NCI-H2196 treated with DMSO at 0.1 percent for 48 hours (cell line): ENCODE data around the gene MBNL1.
"Not testable (repeated sequence)": the region's sequence is repeated elsewhere in the genome, so short reads cannot be mapped to it uniquely, and the experiment has no call there.

Experiments used
- DNase-seq: peaks from one replicate; lab custom pipeline; 2025; ENCODE audit not compliant: unreplicated experiment; lab: John Stamatoyannopoulos, UW

Gene MBNL1

GRCh38 chr3:152396867-152397266 lies 128.1 kb downstream of the MBNL1 start:
- no peak for DNase-seq

DNA sequence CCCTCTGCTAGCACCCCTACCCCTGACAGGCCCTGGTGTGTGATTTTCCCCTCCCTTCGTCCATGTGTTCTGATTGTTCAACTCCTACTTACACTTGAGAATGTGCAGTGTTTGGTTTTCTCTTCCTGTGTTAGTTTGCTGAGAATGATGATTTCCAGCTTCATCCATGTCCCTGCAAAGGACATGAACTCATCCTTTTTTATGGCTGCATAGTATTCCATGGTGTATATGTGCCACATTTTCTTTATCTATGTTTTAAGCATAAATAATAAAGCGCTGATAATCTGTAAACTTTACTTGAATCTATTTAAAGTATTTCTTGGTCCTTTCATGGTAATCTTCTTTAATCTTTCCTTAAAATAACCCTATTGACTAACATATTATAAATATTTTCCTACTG lies 128.6 kb downstream of the MBNL1 start:
- DNase-seq, result not testable (repeated sequence)

- DNase-seq, result no peak
Observed at GRCh38 chr3:152398495-152398894, 129.8 kb downstream of the MBNL1 start.

DNA sequence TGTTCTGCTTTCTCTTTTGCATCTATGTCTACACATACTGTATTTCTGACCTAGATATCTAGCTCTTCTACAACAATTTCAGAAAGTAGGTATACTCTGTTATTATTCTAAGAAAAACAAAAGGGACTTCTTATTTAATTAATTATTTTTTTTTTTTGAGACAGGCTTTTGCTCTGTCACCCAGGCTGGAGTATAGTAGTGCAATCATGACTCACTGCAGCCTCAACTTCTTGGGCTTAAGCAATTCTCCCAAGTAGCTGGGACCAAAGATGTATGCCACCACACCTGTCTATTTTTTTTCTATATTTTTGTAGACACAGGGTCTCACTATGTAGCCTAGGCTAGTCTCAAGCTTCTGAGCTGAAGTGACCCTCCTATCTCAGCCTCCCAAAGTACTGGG lies 130.6 kb downstream of the MBNL1 start:
- no peak for DNase-seq

- DNase-seq, result no peak
Observed at GRCh38 chr3:152400887-152401286, 132.2 kb downstream of the MBNL1 start.

GRCh38 chr3:152402695-152403451 lies 134.1 kb downstream of the MBNL1 start:
- DNase-seq, result no peak

GRCh38 chr3:152403632-152404066 lies 134.9 kb downstream of the MBNL1 start:
- no peak for DNase-seq

- no peak for DNase-seq
Observed at GRCh38 chr3:152404976-152405375, 136.2 kb downstream of the MBNL1 start.

DNA sequence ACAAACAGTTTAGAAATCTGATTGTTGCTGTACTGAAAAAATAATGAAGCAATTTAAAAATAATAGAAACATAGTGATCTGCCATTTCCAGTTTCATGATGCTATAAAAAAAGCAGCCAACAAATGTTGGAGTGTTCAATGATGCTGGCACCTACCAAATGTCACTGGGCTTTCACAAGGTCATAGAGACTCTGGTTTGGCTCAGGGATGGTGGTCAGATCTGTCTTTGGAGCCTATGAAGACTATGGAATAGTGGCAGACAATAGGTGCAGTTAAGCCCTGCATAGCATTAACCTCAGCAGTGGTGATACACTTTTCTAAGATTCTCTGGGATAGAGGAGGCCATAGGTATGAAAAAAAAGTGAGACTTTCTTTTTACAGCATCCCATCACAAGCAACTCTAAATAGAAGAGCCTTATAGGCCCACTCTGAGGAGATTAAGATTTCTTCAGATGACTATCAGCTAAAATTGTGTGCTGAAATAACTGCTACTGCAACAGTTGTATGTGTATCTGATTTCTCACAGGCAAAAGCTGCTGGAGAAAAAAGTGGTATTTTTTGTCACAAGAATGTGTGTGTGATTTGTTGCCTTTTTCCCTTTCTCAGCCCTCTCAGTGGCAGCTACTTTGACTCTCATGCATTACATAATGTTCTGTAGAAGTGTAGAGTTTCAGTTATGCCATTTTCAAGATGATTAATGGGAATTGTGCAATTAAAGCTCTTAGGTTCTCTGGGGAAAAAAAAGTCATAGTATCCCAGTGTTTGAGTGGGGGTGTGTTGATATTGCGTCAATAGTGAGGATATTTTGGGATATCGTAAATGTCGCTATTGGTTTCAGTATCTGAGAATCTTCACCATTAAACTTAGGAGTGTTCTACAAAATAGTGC lies 137.4 kb downstream of the MBNL1 start:
- DNase-seq, result no peak

- no peak for DNase-seq
Observed at GRCh38 chr3:152413240-152413639, 144.5 kb downstream of the MBNL1 start.

DNA sequence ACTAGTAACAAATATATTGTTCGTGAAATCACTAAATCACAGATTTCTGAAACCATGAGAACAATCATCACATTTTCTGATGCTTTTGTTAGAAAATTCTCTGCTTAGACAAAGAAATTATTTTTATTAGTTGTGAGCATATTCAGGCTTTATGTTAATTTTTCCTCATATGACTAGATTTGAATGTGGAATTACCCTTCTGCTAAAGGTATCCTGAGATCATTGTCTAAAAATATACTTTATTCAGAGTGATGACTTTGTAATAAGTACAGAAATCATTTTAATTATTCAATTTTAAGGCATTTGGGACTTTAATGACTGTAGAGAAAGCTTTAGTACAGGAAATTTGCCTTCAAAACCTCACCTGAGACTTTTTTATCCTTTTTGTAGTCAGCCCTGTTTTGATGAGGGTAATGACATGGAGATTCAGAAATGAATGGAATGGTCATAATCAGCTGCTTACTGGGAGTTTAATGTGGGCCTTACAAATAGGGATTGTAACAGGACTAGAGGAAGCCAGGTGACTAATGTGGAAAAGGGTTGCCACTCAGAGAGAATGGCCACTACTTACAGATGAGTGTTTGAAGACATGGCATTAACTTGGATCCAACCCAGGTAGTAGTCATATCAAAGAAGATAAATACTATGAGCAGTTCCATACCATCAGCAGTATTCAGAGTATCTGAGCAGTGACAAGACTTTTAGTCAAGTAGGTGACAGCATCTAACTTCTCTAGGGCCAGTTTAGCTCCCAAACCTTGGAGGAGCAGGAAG lies 148.3 kb downstream of the MBNL1 start:
- no peak for DNase-seq

DNA sequence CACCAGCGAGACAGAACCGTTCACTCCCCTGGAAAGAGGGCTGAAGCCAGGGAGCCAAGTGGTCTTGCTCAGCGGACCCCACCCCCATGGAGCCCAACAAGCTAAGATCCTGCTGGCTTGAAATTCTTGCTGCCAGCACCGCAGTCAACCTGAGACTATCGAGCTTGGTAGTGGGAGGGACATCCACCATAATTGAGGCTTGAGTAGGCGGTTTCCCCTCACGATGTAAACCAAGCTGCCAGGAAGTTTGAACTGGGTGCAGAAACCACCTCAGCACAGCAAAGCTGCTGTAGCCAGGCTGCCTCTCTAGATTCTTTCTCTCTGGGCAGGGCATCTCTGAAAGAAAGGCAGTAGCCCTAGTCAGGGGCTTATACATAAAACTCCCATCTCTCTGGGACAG lies 151.0 kb downstream of the MBNL1 start:
- no peak for DNase-seq

DNA sequence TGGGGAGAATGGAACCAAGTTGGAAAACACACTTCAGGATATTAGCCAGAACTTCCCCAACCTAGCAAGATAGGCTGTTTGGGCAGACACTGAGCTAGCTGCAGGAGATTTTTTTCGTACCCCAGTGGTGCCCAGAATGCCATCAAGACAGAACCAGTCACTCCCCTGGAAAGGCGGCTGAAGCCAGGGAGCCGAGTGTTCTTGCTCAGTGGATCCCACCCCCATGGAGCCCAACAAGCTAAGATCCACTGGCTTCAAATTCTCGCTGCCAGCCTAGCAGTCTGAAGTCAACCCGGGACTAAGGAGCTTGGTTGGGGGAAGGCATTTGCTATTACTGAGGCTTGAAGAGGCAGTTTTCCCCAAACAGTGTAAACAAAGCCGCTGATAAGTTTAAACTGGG lies 152.4 kb downstream of the MBNL1 start:
- no peak for DNase-seq

DNA sequence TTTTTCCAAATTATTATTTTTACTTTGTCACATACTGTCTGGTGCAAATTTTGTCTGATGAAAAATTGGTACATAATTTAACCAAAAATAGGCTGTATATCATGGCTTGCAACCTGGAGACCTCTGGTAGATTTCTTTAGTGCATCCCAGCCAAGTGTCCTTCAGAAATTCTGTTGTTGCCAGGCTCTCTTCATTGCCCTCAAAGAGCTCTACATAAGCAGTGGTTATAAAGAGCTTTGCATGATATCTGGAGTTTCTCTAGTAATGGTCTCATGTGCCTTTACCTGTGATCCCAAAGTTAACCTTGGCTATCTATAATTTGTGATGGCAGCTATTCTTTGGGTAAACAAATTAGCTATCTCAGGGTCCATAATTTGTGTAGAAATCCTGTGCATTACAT lies 157.7 kb downstream of the MBNL1 start:
- no peak for DNase-seq

- no peak for DNase-seq
Observed at GRCh38 chr3:152428577-152428976, 159.8 kb downstream of the MBNL1 start.

- DNase-seq, result no peak
Observed at GRCh38 chr3:152430223-152431002, 161.7 kb downstream of the MBNL1 start.

- DNase-seq, result no peak
Observed at GRCh38 chr3:152434142-152434541, 165.4 kb downstream of the MBNL1 start.

DNA sequence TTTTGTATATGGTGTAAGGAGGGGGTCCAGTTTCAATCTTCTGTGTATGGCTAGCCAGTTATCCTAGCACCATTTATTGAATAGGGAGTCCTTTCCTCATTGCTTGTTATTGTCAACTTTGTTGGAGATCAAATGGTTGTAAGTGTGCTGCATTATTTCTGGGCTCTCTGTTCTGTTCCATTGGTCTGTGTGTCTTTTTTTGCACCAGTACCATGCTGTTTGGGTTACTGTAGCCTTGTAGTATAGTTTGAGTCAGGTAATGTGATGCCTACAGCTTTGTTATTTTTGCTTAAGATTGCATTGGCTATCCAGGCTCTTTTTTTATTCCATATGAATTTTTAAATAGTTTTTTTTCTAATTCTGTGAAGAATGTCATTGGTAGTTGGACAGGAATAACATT lies 166.5 kb downstream of the MBNL1 start:
- DNase-seq, result not testable (repeated sequence)

DNA sequence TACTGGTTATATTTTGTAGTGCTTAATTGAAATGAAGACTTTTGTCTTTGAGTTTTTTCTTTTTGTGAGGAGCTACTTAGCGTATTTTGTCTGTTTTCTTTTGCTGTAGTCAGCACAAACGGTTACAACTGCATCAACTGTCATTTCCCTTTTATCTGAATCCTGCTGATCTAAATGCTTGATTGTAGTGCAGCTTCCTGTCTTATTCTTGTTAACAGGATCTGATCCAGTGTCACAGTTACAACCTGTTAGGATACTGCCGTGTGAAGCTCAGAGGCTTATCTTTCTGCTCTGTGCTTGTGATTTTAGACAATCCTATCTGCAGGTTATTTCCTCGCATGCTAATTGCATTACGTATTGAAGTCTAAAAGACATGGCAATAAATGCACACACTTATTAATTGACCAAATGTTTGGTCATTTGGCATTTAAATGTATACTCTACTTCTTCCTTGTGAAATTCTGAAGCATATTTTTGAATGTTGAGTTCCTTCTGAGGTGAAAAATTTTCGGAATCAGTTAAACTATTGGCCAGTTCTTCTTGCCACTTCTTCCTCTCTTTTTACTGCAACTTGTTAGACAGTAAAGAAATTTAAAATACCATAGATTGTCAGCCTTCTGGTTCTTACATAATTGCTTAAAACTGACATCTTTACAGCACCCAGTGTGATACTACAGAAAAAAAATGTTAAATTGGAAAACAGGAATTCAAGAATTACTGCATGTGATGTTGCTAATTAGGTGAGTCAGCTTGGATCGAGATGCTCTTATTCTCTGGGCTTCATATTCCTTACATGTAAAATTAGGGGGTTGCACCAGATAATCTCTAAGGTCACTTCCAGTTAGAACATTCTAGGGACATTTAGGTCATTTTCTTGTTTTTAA lies 168.2 kb downstream of the MBNL1 start:
- DNase-seq, result no peak

DNA sequence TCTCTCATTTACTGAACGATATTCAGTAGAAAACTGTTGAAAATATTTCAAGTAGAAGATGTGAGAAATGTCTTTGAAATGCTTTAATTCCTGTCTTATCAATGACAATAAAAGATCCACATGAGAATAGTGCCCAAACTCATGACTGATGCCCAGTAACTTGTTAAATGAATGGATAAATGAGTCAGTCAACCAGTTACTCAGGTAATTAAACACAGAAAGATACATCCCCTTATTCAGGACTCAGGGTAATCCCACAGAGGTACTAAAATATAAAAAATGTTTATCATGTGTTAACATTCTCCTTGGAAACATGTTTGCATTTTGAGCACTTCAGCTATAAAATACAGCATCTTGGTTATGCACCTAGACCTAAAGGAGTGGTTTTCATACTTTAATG lies 169.5 kb downstream of the MBNL1 start:
- no peak for DNase-seq
